ENCODE data around the gene SLC38A6.

GRCh38 chr14:61101803-61102548 lies 120.9 kb downstream of the SLC38A6 start:
- TF ChIP-seq CTCF (IDR thresholded peaks at IDR 0.05) (no peak), POLR2A (IDR thresholded peaks at IDR 0.05) (no peak)

All from heart left ventricle (tissue), 13 donors.